GM19351 (cell line): ENCODE results near the gene OCA2.
"Not testable (repeated sequence)": the region's sequence is repeated elsewhere in the genome, so short reads cannot be mapped to it uniquely, and the experiment has no call there.

ENCODE experiments used
- ATAC-seq: cut with Tn5 transposase; IDR thresholded peaks from one replicate; pipeline ENCODE4 v1.9.1; 2021; ENCODE audit warnings: mild to moderate bottlenecking, moderate library complexity; ENCODE audit not compliant: unreplicated experiment

The OCA2 gene

GRCh38 chr15:28026221-28026620, 72.9 kb downstream of the OCA2 start:
- no peak for ATAC-seq

GRCh38 chr15:28025413-28025812, 73.7 kb downstream of the OCA2 start:
- no peak for ATAC-seq

GRCh38 chr15:28024889-28025250, 74.2 kb downstream of the OCA2 start:
- ATAC-seq, result no peak

- ATAC-seq, result no peak
Measured at GRCh38 chr15:28023933-28024888, 74.9 kb downstream of the OCA2 start.

- no peak for ATAC-seq
Measured at GRCh38 chr15:28023422-28023821, 75.7 kb downstream of the OCA2 start.

- no peak for ATAC-seq
Measured at GRCh38 chr15:28022961-28023360, 76.2 kb downstream of the OCA2 start.

GRCh38 chr15:28022181-28022580, 76.9 kb downstream of the OCA2 start:
- ATAC-seq, result no peak

- no peak for ATAC-seq
Measured at GRCh38 chr15:28021281-28022039, 77.7 kb downstream of the OCA2 start.

- no peak for ATAC-seq
Measured at GRCh38 chr15:28020644-28021043, 78.5 kb downstream of the OCA2 start.

GRCh38 chr15:28019594-28020309, 79.4 kb downstream of the OCA2 start:
- ATAC-seq, result no peak

- no peak for ATAC-seq
Measured at GRCh38 chr15:28018291-28019044, 80.6 kb downstream of the OCA2 start.

- no peak for ATAC-seq
Measured at GRCh38 chr15:28017423-28017924, 81.6 kb downstream of the OCA2 start.

- no peak for ATAC-seq
Measured at GRCh38 chr15:28015855-28016254, 83.3 kb downstream of the OCA2 start.

GRCh38 chr15:28014623-28015200, 84.4 kb downstream of the OCA2 start:
- no peak for ATAC-seq

GRCh38 chr15:28013976-28014375, 85.1 kb downstream of the OCA2 start:
- ATAC-seq, result no peak

GRCh38 chr15:28013480-28013879, 85.6 kb downstream of the OCA2 start:
- ATAC-seq, result no peak

- ATAC-seq, result no peak
Measured at GRCh38 chr15:28012231-28012630, 86.9 kb downstream of the OCA2 start.

GRCh38 chr15:28008175-28008574, 90.9 kb downstream of the OCA2 start:
- ATAC-seq, result not testable (repeated sequence)

- ATAC-seq, result no peak
Measured at GRCh38 chr15:28006116-28006905, 92.8 kb downstream of the OCA2 start.
